HEK293T (cell line): Measurements from ENCODE around the gene OPA1.

Source experiments
- CTCF ChIA-PET: fragments of 350-600 bp; formaldehyde crosslinking; extraction: SDS; loops from one replicate; lab custom pipeline; 2021; ENCODE audit warnings: antibody characterized with exemption, inconsistent platforms; lab: Yijun Ruan, JAX
- POLR2A ChIA-PET: fragments of 350-600 bp; formaldehyde crosslinking; extraction: SDS; loops from one replicate; lab custom pipeline; 2020; ENCODE audit warnings: antibody characterized with exemption, inconsistent platforms; lab: Yijun Ruan, JAX
- DNase-seq: peaks from one replicate; pipeline ENCODE4 v3.0.0; 2012; ENCODE audit warnings: mixed read lengths; ENCODE audit errors: extremely low spot score
- ARNT ChIP-seq: fragments of 450-650 bp; IDR thresholded peaks from 2 replicates; pipeline ENCODE4 v1.6.1; 2017; ENCODE audit warnings: mild to moderate bottlenecking
- BHLHE40 ChIP-seq: fragments of 450-650 bp; IDR thresholded peaks from 2 replicates; pipeline ENCODE4 v1.6.1; 2016; ENCODE audit warnings: mild to moderate bottlenecking, moderate library complexity, borderline replicate concordance
- CTBP1 ChIP-seq: fragments of 450-650 bp; IDR thresholded peaks from 2 replicates; pipeline ENCODE4 v1.6.1; 2016; ENCODE audit warnings: borderline replicate concordance
- ELF4 ChIP-seq: fragments of 450-650 bp; IDR thresholded peaks from 2 replicates; pipeline ENCODE4 v1.6.1; 2017; ENCODE audit warnings: antibody characterized with exemption
- FOXA1 ChIP-seq: fragments of 450-650 bp; IDR thresholded peaks from 2 replicates; pipeline ENCODE4 v1.6.1; 2016; ENCODE audit warnings: mild to moderate bottlenecking
- FOXK2 ChIP-seq: fragments of 450-650 bp; IDR thresholded peaks from 2 replicates; pipeline ENCODE4 v1.6.1; 2016; ENCODE audit warnings: mild to moderate bottlenecking
- FOXM1 ChIP-seq: fragments of 450-650 bp; IDR thresholded peaks from 2 replicates; pipeline ENCODE4 v1.6.1; 2017; ENCODE audit warnings: mild to moderate bottlenecking, borderline replicate concordance
- HDGF ChIP-seq: fragments of 450-650 bp; IDR thresholded peaks from 2 replicates; pipeline ENCODE4 v1.6.1; 2017; ENCODE audit warnings: antibody characterized with exemption, borderline replicate concordance
- L3MBTL2 ChIP-seq: fragments of 450-650 bp; conservative IDR thresholded peaks from 2 replicates; pipeline ENCODE4 v1.6.1; 2016; ENCODE audit warnings: mild to moderate bottlenecking
- LEF1 ChIP-seq: fragments of 450-650 bp; IDR thresholded peaks from 2 replicates; pipeline ENCODE4 v1.6.1; 2017; ENCODE audit warnings: mild to moderate bottlenecking, borderline replicate concordance
- NFRKB ChIP-seq: fragments of 450-650 bp; IDR thresholded peaks from 2 replicates; pipeline ENCODE4 v1.6.1; 2016; ENCODE audit warnings: mild to moderate bottlenecking, moderate library complexity
- PKNOX1 ChIP-seq: fragments of 450-650 bp; IDR thresholded peaks from 2 replicates; pipeline ENCODE4 v1.6.1; 2016
- SP1 ChIP-seq: fragments of 450-650 bp; IDR thresholded peaks from 2 replicates; pipeline ENCODE4 v1.6.1; 2017
- SUZ12 ChIP-seq: fragments of 450-650 bp; IDR thresholded peaks from 2 replicates; pipeline ENCODE4 v1.6.1; 2016; ENCODE audit warnings: mild to moderate bottlenecking
- TARDBP ChIP-seq: fragments of 450-650 bp; IDR thresholded peaks from 2 replicates; pipeline ENCODE4 v1.6.1; 2016
- ZNF384 ChIP-seq: fragments of 450-650 bp; IDR thresholded peaks from 2 replicates; pipeline ENCODE4 v1.6.1; 2016

The OPA1 gene

GRCh38 chr3:193711964-193712598 lies 119.1 kb downstream of the OPA1 start:
- DNase-seq, result no peak
- CTCF ChIA-PET, result no interaction called here
- POLR2A ChIA-PET, result no interaction called here
- TF ChIP-seq FOXK2, result no peak
- no peak for TF ChIP-seq LEF1
- no peak for TF ChIP-seq SP1
- TF ChIP-seq ZNF384, result no peak
- no peak for TF ChIP-seq HDGF
- TF ChIP-seq ARNT, result no peak
- TF ChIP-seq PKNOX1, result no peak
- TF ChIP-seq FOXA1, result no peak
- no peak for TF ChIP-seq ELF4
- no peak for TF ChIP-seq TARDBP
- TF ChIP-seq CTBP1, result no peak
- TF ChIP-seq SUZ12, result no peak
- TF ChIP-seq L3MBTL2, result no peak
- no peak for TF ChIP-seq BHLHE40

- ChIA-PET POLR2A (no interaction called here), CTCF (no interaction called here)
- DNase-seq, result no peak
- TF ChIP-seq NFRKB (no peak), PKNOX1 (no peak), FOXA1 (no peak), SP1 (no peak), HDGF (no peak), CTBP1 (no peak), FOXK2 (no peak), BHLHE40 (no peak), SUZ12 (no peak), FOXM1 (no peak), ZNF384 (no peak), L3MBTL2 (no peak), TARDBP (no peak), ELF4 (no peak), LEF1 (no peak), ARNT (no peak)
These were observed 119.9 kb downstream of the OPA1 start for GRCh38 chr3:193712938-193713337.

GRCh38 chr3:193714523-193715137 lies 121.6 kb downstream of the OPA1 start:
- ChIA-PET POLR2A (no interaction called here), CTCF (no interaction called here)
- no peak for DNase-seq
- TF ChIP-seq FOXK2, result no peak
- TF ChIP-seq FOXM1, result no peak
- no peak for TF ChIP-seq ARNT
- no peak for TF ChIP-seq HDGF
- TF ChIP-seq ELF4, result no peak
- no peak for TF ChIP-seq LEF1
- TF ChIP-seq L3MBTL2, result no peak
- no peak for TF ChIP-seq ZNF384
- TF ChIP-seq PKNOX1, result no peak

GRCh38 chr3:193716150-193716549 lies 123.1 kb downstream of the OPA1 start:
- ChIA-PET CTCF (no interaction called here), POLR2A (no interaction called here)
- TF ChIP-seq LEF1 (no peak), L3MBTL2 (no peak), SP1 (no peak), FOXA1 (no peak), PKNOX1 (no peak), ELF4 (no peak), CTBP1 (no peak), HDGF (no peak), BHLHE40 (no peak), SUZ12 (no peak), TARDBP (no peak), ARNT (no peak), NFRKB (no peak), FOXK2 (no peak), FOXM1 (no peak), ZNF384 (no peak)
- no peak for DNase-seq

- DNase-seq, result no peak
- POLR2A ChIA-PET, result no interaction called here
- CTCF ChIA-PET, result no interaction called here
These were observed 126.7 kb downstream of the OPA1 start for GRCh38 chr3:193719735-193720134.

More at GRCh38 chr3:193719735-193720134, 126.7 kb downstream of the OPA1 start:
- TF ChIP-seq PKNOX1 (no peak), NFRKB (no peak), ELF4 (no peak), BHLHE40 (no peak), SUZ12 (no peak), SP1 (no peak), ARNT (no peak), CTBP1 (no peak), ZNF384 (no peak)
